VCaP (cell line): ENCODE measurements around the gene C17orf100.

Experiments
- H3K27ac ChIP-seq: fragments of 450-650 bp; 2 replicates; pipeline ENCODE4 v1.5.1; 2017
- TF ChIP-seq, protein P1 (sequence below): fragments of 450-650 bp; conservative IDR thresholded peaks from 2 replicates; pipeline ENCODE4 v1.5.1; 2017; ENCODE audit warnings: mild to moderate bottlenecking, moderate library complexity

C17orf100 gene

DNA sequence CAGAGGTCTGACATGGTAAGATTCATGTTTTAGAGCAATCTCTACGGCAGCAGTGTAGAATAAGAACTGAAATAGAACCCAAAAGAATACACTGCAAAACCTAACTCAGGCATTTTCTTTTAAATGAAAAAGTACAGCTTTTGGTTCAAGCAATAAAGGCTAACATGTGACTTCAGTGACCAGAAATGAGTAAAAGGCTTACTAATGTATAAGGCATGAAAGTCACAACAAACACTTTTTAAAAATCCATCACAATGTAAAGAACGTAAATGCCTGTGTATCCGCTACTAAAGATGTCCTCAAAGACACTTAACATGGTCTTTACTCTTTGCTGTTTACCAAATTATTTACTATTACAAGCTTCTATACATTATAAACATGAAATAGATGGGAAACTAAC, 27.6 kb upstream of the C17orf100 start:
- TF ChIP-seq, protein P1, sequence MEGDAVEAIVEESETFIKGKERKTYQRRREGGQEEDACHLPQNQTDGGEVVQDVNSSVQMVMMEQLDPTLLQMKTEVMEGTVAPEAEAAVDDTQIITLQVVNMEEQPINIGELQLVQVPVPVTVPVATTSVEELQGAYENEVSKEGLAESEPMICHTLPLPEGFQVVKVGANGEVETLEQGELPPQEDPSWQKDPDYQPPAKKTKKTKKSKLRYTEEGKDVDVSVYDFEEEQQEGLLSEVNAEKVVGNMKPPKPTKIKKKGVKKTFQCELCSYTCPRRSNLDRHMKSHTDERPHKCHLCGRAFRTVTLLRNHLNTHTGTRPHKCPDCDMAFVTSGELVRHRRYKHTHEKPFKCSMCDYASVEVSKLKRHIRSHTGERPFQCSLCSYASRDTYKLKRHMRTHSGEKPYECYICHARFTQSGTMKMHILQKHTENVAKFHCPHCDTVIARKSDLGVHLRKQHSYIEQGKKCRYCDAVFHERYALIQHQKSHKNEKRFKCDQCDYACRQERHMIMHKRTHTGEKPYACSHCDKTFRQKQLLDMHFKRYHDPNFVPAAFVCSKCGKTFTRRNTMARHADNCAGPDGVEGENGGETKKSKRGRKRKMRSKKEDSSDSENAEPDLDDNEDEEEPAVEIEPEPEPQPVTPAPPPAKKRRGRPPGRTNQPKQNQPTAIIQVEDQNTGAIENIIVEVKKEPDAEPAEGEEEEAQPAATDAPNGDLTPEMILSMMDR = no peak
- no peak overlapping the region for H3K27ac ChIP-seq

DNA sequence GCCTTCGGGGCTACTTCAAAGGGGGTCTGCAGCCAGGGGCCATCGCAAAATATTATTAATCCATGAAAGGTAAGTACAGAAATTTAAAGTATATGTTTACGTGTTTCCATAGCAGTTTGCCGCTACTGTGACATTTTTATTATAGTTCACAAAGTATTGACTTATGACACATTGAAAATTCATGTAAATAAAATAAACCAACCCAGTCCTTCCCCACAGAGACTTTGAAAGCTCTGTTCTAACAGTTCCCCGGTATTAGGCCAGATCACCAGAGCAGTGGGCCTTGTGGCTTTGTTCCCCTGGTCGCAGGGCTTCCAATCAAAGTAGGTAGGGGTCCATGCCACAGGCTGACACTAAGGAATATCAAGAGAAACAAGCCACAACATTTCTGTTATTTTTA, 24.9 kb upstream of the C17orf100 start:
- no peak overlapping the region for H3K27ac ChIP-seq
- TF ChIP-seq, protein P1 = no peak

DNA sequence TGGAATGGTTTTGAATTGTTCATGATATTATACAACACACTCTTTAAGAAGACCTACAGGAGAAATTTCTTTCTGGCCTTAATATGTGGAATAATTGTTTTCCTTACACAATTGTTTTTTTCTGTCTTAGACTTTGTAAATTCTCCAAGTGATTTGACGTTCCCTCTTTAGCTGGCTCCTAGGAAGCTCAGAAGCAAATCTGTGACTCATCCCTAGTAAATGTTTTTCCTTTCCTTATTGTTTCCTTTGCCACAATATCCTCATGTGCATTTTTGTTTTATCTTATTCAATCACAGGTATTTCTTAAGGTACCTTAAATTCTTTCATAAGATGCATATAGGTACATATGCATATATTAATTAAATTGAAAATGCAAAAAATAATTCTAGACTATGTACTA, 24.5 kb upstream of the C17orf100 start:
- H3K27ac ChIP-seq = no peak overlapping the region

DNA sequence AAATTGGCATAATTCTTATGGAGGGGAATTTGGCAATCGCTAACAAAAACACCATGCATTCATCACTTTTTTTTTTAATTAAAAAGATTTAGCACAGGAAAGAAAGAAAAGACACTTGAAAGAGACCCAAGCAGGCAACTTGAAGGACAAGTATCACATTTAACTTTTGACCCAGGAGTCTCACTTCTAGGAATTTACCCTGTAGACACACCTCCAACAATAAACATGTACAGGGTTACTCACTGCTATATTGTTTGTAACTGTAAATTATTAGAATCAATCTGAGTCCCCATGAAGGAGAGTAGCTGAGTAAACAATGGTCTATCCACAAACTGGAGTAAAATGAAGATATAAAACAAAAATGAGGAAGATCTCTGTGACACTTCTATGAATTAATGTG, 21.2 kb upstream of the C17orf100 start:
- no peak overlapping the region for H3K27ac ChIP-seq
- TF ChIP-seq, protein P1 = no peak

More for the DNA sequence above, 24.5 kb upstream of the C17orf100 start:
- TF ChIP-seq, protein P1 = no peak

DNA sequence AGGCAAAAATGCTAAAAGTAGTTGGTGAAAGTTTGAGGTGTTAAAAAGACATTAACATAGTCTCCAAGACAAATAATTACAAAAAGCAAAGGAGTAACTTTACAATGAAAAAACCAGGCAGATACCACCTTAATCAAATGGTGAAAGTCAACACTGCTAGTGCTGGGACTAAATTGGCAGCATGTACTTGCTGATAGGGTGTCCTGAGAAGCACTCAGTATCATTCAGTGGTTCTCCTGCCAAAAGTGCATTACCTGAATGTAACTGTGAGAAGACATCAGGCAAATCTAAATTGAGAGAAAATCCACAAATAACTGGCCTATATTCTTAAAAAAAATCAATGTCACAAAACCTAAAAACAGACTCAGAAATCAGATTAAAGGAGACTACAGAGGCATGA, 19.0 kb upstream of the C17orf100 start:
- TF ChIP-seq, protein P1 = no peak
- no peak overlapping the region for H3K27ac ChIP-seq

DNA sequence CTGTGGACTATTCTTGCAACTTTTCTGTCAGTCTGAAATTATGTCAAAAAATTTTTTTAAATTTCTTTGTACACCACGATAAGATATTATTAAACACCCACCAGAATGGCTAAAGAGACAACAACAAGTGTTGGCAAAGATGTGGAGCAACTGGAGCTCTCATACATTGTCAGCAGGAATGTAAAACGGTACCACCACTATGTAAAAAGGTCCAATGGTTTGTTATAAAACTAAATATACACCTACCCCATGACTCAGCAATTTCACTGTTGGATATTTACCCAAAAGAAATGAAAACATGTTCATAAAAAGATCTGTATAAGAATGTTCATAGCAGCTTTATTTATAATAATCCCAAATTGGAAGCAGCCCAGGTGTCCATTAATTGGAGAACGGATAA, 18.3 kb upstream of the C17orf100 start:
- no peak overlapping the region for H3K27ac ChIP-seq
- TF ChIP-seq, protein P1 = no peak

DNA sequence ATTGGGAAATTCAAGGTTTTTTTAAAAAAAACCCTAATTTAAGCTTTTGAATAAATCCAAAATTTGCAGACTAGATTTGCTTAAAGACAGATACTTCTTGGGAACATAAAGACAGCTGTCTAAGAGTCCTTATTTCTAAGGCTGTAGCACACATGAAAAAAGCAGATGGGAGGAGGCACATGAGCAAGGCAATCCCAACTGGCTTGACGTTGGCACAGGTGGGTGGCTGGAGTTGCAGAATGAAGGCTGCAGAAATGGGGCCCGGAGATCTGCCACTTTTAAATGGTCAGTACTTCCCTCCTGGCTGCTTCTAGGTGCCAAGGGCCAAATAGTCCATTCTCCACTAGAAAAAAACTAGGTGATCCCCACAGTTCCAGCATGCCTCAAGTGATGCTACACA, 15.5 kb upstream of the C17orf100 start:
- no peak overlapping the region for H3K27ac ChIP-seq
- TF ChIP-seq, protein P1 = no peak
